Thoracic aorta (tissue), 2 donors: ENCODE measurements around the gene SLC25A41. TPM values are rescaled to one million over a fixed set of nuclear protein-coding genes. Genes with fewer than 3 reads are reported as not detected.
A peak's percentile ranks its signal among the peaks of the same experiment; 100 is the strongest.

Experiments
- ATAC-seq: fragments of 150-250 bp; one replicate; pipeline ENCODE4 v1.8.0; 2017; ENCODE audit warnings: low read depth; ENCODE audit not compliant: insufficient number of reproducible peaks, low FRiP score
- DNase-seq: peaks from one replicate; pipeline ENCODE4 v3.0.0-alpha.2; 2020; ENCODE audit warnings: low spot score
- H3K27ac ChIP-seq, 2 donors: fragments of 200-600 bp; sonication (generic); 1 replicate in 1 of 2; 2 replicates in 1 of 2; pipeline ENCODE4 v1.5.1; 2016; ENCODE audit warnings: mild to moderate bottlenecking in 2 of 2, moderate library complexity in 2 of 2
- H3K27me3 ChIP-seq: fragments of 200-600 bp; sonication (generic); replicated peaks from 2 replicates; pipeline ENCODE4 v1.6.0; 2016; ENCODE audit warnings: mild to moderate bottlenecking; ENCODE audit not compliant: insufficient read depth
- H3K36me3 ChIP-seq: fragments of 200-600 bp; sonication (generic); one replicate; pipeline ENCODE4 v1.5.1; 2016
- H3K4me1 ChIP-seq, 2 donors: fragments of 200-600 bp; sonication (generic); 1 replicate in 1 of 2; 2 replicates in 1 of 2; pipeline versions ENCODE4 v1.5.1 to v1.6.0; 2016; ENCODE audit warnings: low read depth in 2 of 2, mild to moderate bottlenecking in 1 of 2; ENCODE audit not compliant: control insufficient read depth in 1 of 2
- H3K4me3 ChIP-seq: fragments of 200-600 bp; sonication (generic); 2 replicates; pipeline ENCODE4 v1.5.1; 2016; ENCODE audit warnings: mild to moderate bottlenecking
- H3K9me3 ChIP-seq: fragments of 200-600 bp; sonication (generic); 2 replicates; pipeline ENCODE4 v1.5.1; 2016
- CTCF ChIP-seq: fragments of 200-600 bp; sonication (generic); IDR thresholded peaks from one replicate; pipeline ENCODE4 v1.5.1; 2019; ENCODE audit warnings: antibody characterized with exemption
- total RNA-seq, 2 donors: library from RNA; depleted of rRNA; stranded (reverse); fragments of >200 nt; gene quantifications; one replicate each; pipeline versions ENCODE4 v1.1.0 to v1.2.3, GENCODE V29; 2016

The SLC25A41 gene
- total RNA-seq, 2 donors from 2014 or later = 0.71 TPM; not detected in 1

DNA sequence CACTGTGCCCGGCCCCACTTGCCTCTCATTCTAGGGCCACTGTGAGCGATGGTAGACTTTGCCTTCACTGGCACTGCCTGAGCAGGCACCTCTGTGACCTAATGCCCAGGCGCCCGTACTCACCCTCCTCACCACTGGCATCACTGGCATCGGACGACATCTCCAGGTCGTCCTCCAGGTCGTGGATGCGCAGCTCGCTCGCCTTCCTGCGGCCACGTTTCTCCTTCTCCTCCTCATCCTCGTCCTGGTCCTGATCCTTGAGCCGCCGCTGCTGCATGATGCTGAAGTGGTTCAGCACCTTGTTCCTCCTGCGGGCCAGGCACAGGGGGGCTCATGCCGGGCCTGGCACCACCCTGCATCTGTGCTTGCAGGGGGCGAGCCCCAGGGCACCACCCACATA, 50.4 kb downstream of the SLC25A41 start:
- H3K36me3 ChIP-seq = peaks cover 69% of the 10 kb centered on the region

GRCh38 chr19:6381030-6381750, 52.4 kb downstream of the SLC25A41 start:
- Histone ChIP-seq H3K27me3 (no peaks in the 10 kb centered on the region), H3K36me3 (peaks cover 51% of the 10 kb centered on the region), H3K4me3 (no peak overlapping the region), H3K4me1 (peaks cover 0 to 13% of the 10 kb centered on the region in 2 donors), H3K9me3 (no peaks in the 10 kb centered on the region), H3K27ac (no peak overlapping the region)
- ATAC-seq (no peak), DNase-seq (no peak)
- no peak for TF ChIP-seq CTCF

More for the DNA sequence above, 50.4 kb downstream of the SLC25A41 start:
- TF ChIP-seq CTCF = no peak
- no peaks in the 10 kb centered on the region for H3K27me3 ChIP-seq
- H3K4me3 ChIP-seq = no peak overlapping the region
- no peak for ATAC-seq
- no peaks in the 10 kb centered on the region for H3K9me3 ChIP-seq
- DNase-seq = no peak
- H3K4me1 ChIP-seq = peaks cover 0 to 4% of the 10 kb centered on the region in 2 donors
- H3K27ac ChIP-seq = no peak overlapping the region

DNA sequence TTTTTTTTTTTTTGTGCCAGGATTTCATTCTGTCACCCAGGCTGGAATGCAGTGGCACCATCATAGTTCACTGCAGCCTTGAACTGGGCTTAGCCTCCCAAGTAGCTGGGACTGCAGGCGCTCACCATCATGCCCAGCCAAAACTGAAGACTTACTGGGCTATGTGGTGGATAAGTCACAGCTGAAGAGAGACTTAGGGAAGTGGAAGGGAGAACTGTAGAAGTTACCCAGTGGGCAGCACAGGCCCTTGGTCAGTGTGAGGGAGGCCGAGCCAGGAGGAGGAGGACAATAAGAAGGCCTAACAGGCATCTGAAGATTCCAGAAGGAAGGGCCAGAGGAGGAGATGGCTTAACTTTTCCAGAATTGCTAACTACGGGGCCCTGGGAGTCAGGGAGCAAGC, 53.8 kb downstream of the SLC25A41 start:
- DNase-seq (no peak), ATAC-seq (no peak)

DNA sequence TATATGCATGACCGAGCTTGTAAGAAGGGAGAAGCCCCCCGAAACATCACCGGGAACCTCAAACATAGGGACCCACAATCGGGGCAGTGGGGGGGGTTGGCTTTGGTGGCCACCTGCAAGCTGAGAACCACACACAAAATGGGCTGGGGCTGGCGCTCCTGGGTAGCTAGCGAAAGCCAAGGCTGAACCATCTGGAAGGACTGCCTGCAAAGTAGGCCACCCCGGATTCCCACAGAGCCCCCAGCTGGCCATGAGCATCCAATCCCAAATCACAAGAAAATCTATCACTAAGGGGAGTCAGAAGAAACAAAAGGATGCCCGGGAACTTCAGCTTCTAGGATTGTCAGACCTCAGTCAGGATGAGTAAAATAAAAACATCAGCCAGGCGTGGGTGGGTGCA, 55.1 kb downstream of the SLC25A41 start:
- DNase-seq = no peak
- H3K27me3 ChIP-seq = no peaks in the 10 kb centered on the region
- peaks cover 5 to 22% of the 10 kb centered on the region in 2 donors for H3K4me1 ChIP-seq
- no peaks in the 10 kb centered on the region for H3K9me3 ChIP-seq
- no peak for ATAC-seq
- H3K4me3 ChIP-seq = no peak overlapping the region
- peaks cover 38% of the 10 kb centered on the region for H3K36me3 ChIP-seq
- no peak for TF ChIP-seq CTCF
- H3K27ac ChIP-seq = peak overlapping the region in 1 of 2 donors; percentile 27

More for the DNA sequence above, 53.8 kb downstream of the SLC25A41 start:
- Histone ChIP-seq H3K4me3 (no peak overlapping the region), H3K27ac (no peak overlapping the region), H3K4me1 (peaks cover 0 to 13% of the 10 kb centered on the region in 2 donors), H3K9me3 (no peaks in the 10 kb centered on the region), H3K27me3 (no peaks in the 10 kb centered on the region), H3K36me3 (peaks cover 48% of the 10 kb centered on the region)
- TF ChIP-seq CTCF = no peak

DNA sequence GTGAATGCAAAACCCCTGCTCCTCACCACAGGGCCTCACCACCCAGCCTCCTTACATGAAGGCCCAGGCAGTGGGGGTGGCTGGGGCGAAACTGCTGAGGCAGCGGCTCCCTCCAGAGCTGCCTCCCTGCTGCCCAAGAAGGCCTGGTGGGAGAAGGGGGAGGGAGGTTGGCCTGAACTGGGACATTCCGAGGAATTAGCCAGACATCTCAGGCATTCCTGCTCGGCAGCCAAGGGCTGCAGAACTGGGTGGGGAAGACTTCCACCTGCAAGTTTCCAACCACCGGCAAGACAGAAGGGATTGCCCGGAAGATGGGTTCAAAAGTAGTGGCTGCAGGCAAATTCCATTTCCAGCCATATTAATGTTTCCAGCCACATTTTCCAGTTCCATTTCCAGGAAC, 55.5 kb downstream of the SLC25A41 start:
- H3K36me3 ChIP-seq = peaks cover 34% of the 10 kb centered on the region
- no peak for DNase-seq
- H3K4me3 ChIP-seq = no peak overlapping the region
- peaks cover 5 to 22% of the 10 kb centered on the region in 2 donors for H3K4me1 ChIP-seq
- ATAC-seq = no peak
- TF ChIP-seq CTCF = no peak
- no peaks in the 10 kb centered on the region for H3K9me3 ChIP-seq
- no peaks in the 10 kb centered on the region for H3K27me3 ChIP-seq
- peak overlapping the region in 1 of 2 donors; percentile 27 for H3K27ac ChIP-seq
